HepG2 (cell line): ENCODE measurements around the gene KLF9. TPM values are rescaled to one million over a fixed set of nuclear protein-coding genes. Genes with fewer than 3 reads are reported as not detected.

Experiments
- AHR ChIP-seq: IDR thresholded peaks from 2 replicates; pipeline ENCODE4 v1.6.1; 2018; ENCODE audit warnings: missing genetic modification reagents, missing compliant biosample characterization
- HDAC6 ChIP-seq: fragments of 200-600 bp; sonication (generic); IDR thresholded peaks from 2 replicates; pipeline ENCODE4 v1.7.0; 2017; ENCODE audit warnings: mild to moderate bottlenecking, antibody characterized with exemption, low read length, low read depth
- HOXA5 ChIP-seq: sonication (generic); formaldehyde crosslinking; IDR thresholded peaks from 2 replicates; pipeline ENCODE4 v1.4.0; 2020; ENCODE audit warnings: missing genetic modification reagents
- IRX3 ChIP-seq: sonication (generic); formaldehyde crosslinking; IDR thresholded peaks from 2 replicates; pipeline ENCODE4 v1.8.1; 2023; ENCODE audit warnings: mild to moderate bottlenecking, low read depth, missing genetic modification reagents, borderline replicate concordance
- JUN ChIP-seq: sonication (generic); formaldehyde crosslinking; IDR thresholded peaks from 2 replicates; pipeline ENCODE4 v1.4.0; 2020; ENCODE audit warnings: mild to moderate bottlenecking, missing genetic modification reagents
- MTF2 ChIP-seq: sonication (generic); formaldehyde crosslinking; IDR thresholded peaks from 2 replicates; pipeline ENCODE4 v1.5.0; 2020; ENCODE audit warnings: missing genetic modification reagents, borderline replicate concordance
- NFE2L1 ChIP-seq: sonication (generic); formaldehyde crosslinking; IDR thresholded peaks from 2 replicates; pipeline ENCODE4 v1.4.0; 2020; ENCODE audit warnings: missing genetic modification reagents, mild to moderate bottlenecking, borderline replicate concordance
- ONECUT2 ChIP-seq: sonication (generic); formaldehyde crosslinking; IDR thresholded peaks from 2 replicates; pipeline ENCODE4 v1.4.0; 2020; ENCODE audit warnings: missing genetic modification reagents
- PHB2 ChIP-seq: fragments of 450-650 bp; IDR thresholded peaks from 2 replicates; pipeline ENCODE4 v1.6.1; 2018; ENCODE audit not compliant: partially characterized antibody
- RNF219 ChIP-seq: sonication (generic); formaldehyde crosslinking; IDR thresholded peaks from 2 replicates; pipeline ENCODE4 v1.5.0; 2020; ENCODE audit warnings: mild to moderate bottlenecking, missing genetic modification reagents
- STAT6 ChIP-seq: sonication (generic); formaldehyde crosslinking; IDR thresholded peaks from 2 replicates; pipeline ENCODE4 v1.4.0; 2020; ENCODE audit warnings: missing genetic modification reagents, mild to moderate bottlenecking, borderline replicate concordance
- ZBED4 ChIP-seq: sonication (generic); formaldehyde crosslinking; IDR thresholded peaks from 2 replicates; pipeline ENCODE4 v1.4.0; 2020; ENCODE audit warnings: missing genetic modification reagents, borderline replicate concordance
- ZNF431 ChIP-seq: sonication (generic); formaldehyde crosslinking; IDR thresholded peaks from 2 replicates; pipeline ENCODE4 v1.9.0; 2022; ENCODE audit warnings: missing genetic modification reagents, low read depth, mild to moderate bottlenecking, borderline replicate concordance
- ZNF510 ChIP-seq: sonication (generic); formaldehyde crosslinking; IDR thresholded peaks from 2 replicates; pipeline ENCODE4 v1.4.0; 2020; ENCODE audit warnings: low read depth, mild to moderate bottlenecking, missing genetic modification reagents
- ZNF772 ChIP-seq: sonication (generic); formaldehyde crosslinking; IDR thresholded peaks from 2 replicates; pipeline ENCODE4 v1.5.0; 2020; ENCODE audit warnings: mild to moderate bottlenecking, missing genetic modification reagents
- ZNF776 ChIP-seq: sonication (generic); formaldehyde crosslinking; IDR thresholded peaks from 2 replicates; pipeline ENCODE4 v1.4.0; 2020; ENCODE audit warnings: mild to moderate bottlenecking, missing genetic modification reagents
- ZSCAN25 ChIP-seq: sonication (generic); formaldehyde crosslinking; IDR thresholded peaks from 2 replicates; pipeline ENCODE4 v1.8.0; 2022; ENCODE audit warnings: mild to moderate bottlenecking, missing genetic modification reagents
- polyA plus RNA-seq, 8 experiments: library from polyadenylated mRNA; depleted of rRNA in 3 of 8; stranded (reverse) in 7 of 8; unstranded in 1 of 8; fragments of >200 nt; fragmentation: Illumina TruSeq in 4 of 8; extraction: Trizol in 4 of 8; gene quantifications; 2 replicates each; pipeline versions ENCODE4 v1.2.1 to v1.2.3, GENCODE V29; 2011 to 2016; ENCODE audit warnings: low read depth in 4 of 8, missing spikeins in 1 of 8, mixed read lengths in 1 of 8; ENCODE audit not compliant: insufficient read depth in 1 of 8
- total RNA-seq, 5 experiments: library from RNA; depleted of rRNA; stranded (reverse); fragments of >200 nt; fragmentation: Illumina TruSeq; extraction: Trizol; gene quantifications; 2 replicates each; pipeline ENCODE4 v1.2.3, GENCODE V29; 2016; ENCODE audit warnings: low read depth in 1 of 5

KLF9 gene
- total and polyA plus RNA-seq, 2 of the 13 experiments (the other 11 are each of a cell fraction or from before 2014, with no cell fraction given) = 5.7 to 7.2 TPM

- TF ChIP-seq ZBED4 (CRISPR knock-in tag) = no peak
- 0 out of 2 replicates have a peak, but pooled peaks have one; percentile 66 for TF ChIP-seq AHR (CRISPR knock-in tag)
- TF ChIP-seq PHB2 = no peak
- TF ChIP-seq ZSCAN25 = peak; percentile 71
- no peak for TF ChIP-seq RNF219 (CRISPR knock-in tag)
- TF ChIP-seq IRX3 (CRISPR knock-in tag) = no peak; the same call in 1 of the 2 replicates
- no peak for TF ChIP-seq MTF2 (CRISPR knock-in tag)
- TF ChIP-seq STAT6 (CRISPR knock-in tag) = no peak
- peak; percentile 21; the same call in 1 of the 2 replicates for TF ChIP-seq ZNF772
- peak; percentile 78; the same call in 1 of the 2 replicates for TF ChIP-seq JUN (CRISPR knock-in tag)
- TF ChIP-seq ONECUT2 (CRISPR knock-in tag) = no peak
- no peak for TF ChIP-seq ZNF510
- no peak; the same call in 1 of the 2 replicates for TF ChIP-seq ZNF431 (CRISPR knock-in tag)
- TF ChIP-seq HDAC6 = no peak
- no peak; the same call in 1 of the 2 replicates for TF ChIP-seq HOXA5
- TF ChIP-seq NFE2L1 (CRISPR knock-in tag) = no peak
- TF ChIP-seq ZNF776 (CRISPR knock-in tag) = peak; percentile 87; the same call in 1 of the 2 replicates
Observed at GRCh38 chr9:70413799-70414775, at the start of gene KLF9 (continued).
